NCI-H1092 treated with DMSO at 0.1 percent for 48 hours (cell line): ENCODE measurements around the gene RIN1.

Source experiments
- DNase-seq: peaks from one replicate; lab custom pipeline; 2025; lab: John Stamatoyannopoulos, UW

Gene RIN1

DNA sequence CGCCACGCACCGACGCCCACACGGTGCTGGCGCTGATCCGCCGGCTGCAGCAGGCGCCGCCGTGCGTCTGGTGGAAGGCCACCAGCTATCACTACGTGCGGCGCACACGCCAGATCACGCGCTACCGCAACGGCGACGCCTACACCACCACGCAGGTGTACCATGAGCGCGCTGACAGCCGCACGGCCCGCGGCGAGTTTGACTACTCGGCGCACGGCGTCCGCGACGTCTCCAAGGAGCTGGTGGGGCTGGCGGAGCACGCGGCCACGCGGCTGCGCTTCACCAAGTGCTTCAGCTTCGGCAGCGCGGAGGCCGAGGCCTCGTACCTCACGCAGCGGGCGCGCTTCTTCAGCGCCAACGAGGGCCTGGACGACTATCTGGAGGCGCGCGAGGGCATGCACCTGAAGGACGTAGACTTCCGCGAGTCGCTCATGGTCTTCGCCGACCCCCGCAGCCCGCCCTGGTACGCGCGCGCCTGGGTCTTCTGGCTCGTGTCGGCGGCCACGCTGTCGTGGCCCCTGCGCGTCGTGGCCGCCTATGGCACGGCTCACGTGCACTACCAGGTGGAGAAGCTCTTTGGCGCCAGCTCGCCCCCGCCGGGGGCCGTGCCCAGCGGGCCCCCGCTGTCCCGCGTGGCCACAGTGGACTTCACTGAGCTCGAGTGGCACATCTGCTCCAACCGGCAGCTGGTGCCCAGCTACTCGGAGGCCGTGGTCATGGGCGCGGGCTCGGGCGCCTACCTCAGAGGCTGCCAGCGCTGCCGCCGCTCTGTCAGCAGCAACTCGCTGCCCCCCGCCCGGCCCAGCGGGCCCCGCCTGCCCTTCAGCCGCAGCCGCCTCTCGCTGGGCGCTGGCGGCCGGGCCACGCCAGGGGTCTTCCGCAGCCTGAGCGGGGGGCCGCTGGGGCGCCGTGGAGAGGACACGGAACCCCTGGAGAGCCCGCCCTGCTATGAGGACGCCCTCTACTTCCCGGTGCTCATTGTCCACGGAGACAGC lies 41.3 kb downstream of the RIN1 start:
- DNase-seq, result no peak

DNA sequence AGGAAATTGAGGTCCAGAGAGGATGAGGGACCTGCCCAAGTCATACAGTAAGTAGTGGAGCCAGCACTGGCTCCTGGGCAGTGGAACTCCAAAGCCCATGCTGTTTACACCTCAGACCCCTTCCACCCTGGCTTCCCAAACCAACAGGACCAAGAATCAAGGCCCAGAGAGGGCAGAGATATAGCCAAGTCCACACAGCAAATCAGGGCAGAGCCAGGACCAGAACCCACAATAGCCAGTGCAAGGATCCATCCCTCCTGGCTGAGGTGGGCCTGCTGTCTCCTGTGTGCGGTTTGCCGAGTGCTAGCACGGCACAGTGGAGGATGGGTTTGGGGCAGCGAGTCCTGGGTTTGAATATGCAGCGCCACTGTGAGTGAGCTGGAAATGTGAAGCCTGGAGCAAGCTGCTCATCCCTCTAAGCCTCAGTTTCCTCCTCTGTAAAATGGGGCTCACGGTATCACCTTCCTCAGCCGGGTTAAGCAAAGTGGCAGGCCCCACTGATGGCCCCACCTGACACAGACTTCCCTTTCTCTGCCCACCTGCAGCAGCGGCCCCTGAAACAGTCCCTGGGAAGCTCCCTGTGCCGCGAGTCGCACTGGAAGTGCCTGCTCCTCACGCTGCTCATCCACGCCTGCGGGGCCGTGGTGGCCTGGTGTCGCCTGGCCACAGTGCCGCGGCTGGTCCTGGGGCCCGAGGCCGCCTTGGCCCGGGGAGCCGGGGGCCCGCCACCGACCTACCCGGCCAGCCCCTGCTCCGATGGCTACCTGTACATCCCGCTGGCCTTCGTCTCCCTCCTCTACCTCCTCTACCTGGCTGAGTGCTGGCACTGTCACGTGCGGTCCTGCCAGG lies 42.2 kb downstream of the RIN1 start:
- no peak for DNase-seq

DNA sequence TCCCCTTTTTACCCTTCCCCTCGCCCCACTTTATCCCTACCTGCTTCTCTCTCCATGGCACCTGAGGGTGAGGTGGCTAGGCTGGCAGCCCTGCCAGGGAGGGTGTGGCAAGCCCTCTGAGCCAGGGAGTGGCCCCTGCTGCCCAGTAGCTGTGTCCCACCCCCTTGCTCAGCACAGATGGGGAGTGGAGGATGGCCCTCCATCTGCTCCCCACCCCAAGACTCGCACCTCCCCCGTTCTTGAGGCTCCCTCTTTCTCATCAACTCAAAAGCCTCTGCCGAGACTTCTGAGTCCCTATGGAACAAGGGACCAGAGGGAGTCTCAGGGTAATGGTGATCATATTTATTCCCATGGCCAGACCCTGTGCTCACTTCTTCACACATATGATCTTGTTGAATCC lies 42.9 kb downstream of the RIN1 start:
- DNase-seq, result no peak

DNA sequence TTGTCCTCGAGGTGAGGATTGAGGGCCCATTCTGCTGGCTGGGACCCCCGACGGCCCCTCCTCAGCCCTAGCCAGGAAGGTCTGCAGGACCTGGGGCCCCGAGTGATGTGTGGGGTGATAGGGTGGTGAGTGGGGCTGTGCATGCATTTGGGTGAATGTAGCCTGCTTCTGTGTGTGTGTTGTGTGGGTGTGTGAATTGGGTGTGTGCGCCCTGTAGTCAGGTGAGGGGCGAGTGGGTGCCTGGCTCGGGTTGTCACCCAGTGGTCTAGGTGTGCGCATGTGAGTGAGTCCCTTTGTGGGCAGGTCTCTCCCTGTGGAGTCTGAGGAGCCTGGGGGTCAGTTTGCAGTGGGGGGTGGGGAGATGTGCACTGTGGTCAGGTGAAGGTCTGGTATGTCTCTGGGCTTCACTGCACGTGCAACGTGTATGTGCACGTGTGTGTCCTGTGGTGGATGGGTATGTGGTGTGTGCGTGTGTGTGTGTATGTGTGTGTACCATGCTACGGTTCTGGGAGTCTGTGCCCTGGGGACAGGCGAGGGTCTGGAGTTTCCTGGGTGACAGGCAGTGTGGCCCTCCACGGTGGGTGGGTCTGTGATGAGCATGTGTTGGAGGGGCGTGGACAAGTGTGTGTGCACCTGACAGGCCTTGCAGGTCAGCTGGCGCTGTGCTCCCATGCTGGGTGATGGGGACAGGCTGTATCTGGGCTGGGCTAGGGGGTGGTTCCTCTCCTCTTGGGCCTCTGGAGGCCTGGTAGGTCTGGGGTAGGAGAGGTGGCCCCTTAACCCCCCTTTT lies 43.5 kb downstream of the RIN1 start:
- no peak for DNase-seq

DNA sequence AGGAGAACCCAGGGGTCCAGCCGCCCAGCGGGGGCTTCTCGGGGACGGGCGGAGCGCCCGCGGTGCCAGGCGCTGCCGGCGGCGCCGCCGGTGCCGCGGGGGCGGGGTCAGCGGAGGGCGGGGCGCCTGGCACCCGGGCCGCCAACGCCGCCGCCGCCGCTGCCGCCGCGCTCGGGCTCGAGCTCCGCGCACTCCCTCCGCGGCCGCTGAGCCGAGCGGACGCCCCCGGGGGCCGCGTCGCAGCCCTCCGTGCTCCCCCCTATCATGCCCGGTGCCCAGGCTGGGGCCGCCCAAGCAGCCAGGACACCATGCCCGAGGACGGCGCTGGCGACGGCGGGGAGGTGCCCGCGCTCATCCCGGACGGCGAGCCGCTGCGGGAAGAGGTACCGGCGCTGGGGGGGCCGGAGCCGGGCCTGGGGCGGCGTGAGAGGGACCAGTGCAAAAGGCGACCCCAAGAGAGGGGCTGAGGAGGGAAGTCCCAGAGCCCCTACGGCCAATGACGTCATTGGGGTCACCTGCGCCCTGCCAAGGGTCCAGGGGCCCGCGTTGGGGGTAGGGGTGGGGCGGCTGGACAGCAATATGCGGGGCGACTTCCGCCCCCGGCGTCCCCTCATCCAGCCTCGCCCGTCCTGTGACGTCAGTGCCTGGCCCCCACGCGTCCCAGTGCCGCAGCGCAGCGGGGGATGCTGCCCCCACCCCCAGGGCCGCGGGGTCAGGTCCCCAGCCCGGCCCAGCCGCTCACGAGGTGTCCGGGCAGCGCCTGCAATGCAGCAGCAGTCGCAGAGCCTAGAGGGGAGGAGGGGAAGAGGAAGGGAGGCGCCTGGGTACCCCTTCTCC lies 44.3 kb downstream of the RIN1 start, which contains the start of gene TMEM151A:
Gene TMEM151A (plus strand): TSS at position 189 of the 837 bp plus-strand sequence. CDS start 120 bp downstream, at position 309.
- DNase-seq, result no peak

DNA sequence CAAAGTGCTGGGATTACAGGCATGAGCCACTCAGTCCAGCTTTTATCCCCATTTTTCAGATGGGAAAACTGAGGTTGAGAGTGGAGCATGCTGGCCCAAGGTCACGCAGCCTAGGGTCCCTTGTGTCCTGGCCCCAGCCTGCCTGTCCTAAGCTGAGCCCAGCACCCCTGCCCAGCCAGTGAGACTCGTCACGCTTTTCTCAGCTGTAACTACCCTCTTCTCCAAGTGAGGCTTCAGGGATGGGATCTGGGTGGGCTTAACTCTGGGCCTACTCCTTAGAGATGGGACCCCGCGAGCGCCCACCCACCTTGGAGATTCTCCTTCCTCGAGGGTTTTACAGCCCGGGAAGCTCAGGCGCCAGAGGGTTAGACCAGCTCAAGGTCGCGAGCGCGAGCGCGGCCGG lies 44.9 kb downstream of the RIN1 start:
- peak; percentile 14 for DNase-seq

DNA sequence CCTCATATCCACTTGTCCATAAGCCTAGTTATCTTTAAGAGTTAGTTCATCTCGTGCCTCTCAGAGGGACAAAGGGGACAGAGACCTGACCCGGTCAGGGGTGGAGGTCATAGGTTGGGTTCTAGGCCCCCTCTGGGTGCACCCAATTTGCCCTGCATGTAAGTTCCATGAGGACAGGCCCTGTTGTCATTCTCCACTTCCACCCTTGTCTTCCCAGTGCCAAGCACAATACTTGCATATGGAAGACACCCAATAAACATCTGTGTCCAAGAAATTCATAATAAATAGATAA lies 46.0 kb downstream of the RIN1 start:
- DNase-seq, result no peak

DNA sequence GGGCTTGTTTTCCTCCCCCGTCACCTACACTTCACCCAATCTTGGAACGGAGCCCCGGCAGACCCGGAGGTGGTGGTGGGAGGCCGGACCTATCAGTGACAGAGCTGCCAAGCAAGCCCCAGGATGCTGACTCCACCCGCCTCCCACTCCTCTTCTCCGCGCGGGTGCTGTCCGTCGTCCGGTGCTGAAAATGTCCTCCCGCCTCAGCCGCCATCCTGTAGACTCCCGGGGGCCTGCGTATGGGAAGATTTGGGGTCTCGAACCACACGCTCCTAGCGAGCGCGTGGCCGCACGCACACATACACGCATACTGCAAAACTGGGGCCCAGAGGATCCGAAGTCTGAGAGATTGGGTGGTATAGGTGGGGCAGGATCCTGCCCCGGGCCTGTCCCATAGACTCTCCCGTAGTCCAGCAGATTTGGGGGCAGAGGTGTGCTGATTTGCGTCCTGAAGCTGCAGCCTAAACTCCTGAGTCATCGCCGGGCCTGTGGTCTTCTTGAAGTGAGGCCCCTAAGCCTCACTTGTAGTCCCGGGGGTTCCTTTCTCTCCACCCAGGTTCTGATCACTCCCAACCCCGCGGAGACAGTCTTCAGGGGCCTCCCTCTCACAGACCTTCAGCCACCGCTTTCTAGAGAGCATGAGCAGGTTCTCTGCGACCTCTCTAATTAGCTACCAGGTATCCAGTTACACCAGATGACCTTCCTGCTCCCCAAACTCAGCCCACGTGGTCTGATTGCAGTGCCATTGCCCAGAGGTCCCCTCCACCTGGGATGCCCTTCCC lies 46.5 kb downstream of the RIN1 start:
- no peak for DNase-seq

DNA sequence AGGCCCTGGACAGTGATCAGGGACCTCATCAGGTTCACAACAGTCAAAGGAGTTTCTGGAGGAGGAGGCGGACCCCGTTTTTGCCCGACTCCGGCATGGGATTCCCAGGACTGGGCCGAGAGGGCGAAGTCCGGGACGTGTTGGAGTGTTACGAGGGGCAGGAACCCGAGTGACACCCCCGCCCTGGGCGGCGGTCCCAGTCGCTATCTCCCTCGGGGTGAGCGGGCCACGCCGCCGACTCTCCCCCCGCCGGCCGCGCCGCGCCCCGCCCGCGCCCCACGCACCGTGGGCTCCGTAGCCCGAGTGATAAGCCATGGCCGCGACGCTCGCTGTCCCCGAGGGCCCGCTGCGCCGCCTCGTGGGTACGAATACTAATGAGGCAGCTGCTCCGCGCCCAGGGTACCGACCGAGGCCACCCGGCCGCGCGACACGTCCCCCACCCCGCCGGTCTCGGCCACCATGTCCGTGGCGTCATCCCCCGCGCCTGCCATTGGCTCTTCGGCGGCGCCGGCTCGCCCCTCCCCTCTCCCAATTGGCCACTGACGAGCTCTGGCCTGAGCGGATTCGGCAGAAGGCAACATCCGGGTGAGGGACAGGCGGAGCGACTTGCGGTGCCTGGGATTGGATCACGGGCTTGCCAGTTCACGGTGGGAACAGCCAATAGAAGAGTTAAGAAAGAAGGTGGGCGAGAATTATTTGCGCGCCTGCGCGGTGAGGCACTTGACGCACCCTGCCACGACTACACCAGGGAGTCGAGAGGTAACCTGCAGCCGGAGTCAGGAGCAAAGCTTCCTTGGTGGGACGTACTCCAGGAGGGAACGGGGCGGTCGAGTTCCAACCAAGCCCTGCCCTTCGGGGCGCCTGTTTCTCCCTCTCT lies 47.3 kb downstream of the RIN1 start, which contains the start of gene YIF1A:
Gene YIF1A (minus strand): TSS at position 473 of the 877 bp plus-strand sequence. CDS start 158 bp downstream, at position 315.
- DNase-seq, result peak; percentile 100

DNA sequence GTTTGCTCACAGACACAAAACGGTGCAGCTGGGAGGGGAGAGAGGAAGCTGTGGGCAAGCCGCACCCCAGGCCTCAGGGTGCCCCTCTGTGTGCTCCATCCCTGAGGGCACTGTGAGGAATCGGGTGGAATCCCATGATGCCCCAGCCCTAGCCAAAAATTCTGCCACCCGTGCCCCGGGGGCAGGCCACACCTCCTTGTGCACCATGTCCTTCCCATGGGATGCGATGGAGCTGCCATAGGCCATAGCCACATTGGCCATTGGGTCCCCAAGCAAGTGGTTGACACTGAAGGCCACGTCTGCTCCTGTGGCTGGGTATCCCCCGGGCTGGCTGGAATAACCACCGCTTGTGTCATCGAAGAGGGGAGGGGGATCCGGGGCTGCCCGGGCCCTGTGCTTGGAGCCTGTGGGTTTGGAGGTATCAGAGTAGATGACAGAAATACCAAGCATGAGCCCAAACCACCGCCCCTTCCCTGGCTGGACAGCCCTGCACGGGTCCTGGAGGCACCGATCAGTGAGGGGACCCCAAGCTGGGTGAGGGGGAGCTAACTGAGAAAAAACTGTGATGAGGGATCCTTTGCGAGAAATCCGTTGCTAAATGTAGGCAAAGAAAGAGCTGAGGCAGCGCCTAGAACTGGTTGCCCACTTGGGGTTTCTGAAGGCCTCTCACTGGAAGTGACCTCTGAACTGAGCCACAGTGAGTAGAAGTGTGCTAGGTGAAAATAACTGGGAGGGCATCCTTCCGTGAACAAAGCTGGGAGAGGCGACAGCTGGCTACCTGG lies 48.2 kb downstream of the RIN1 start:
- DNase-seq, result peak; percentile 34

DNA sequence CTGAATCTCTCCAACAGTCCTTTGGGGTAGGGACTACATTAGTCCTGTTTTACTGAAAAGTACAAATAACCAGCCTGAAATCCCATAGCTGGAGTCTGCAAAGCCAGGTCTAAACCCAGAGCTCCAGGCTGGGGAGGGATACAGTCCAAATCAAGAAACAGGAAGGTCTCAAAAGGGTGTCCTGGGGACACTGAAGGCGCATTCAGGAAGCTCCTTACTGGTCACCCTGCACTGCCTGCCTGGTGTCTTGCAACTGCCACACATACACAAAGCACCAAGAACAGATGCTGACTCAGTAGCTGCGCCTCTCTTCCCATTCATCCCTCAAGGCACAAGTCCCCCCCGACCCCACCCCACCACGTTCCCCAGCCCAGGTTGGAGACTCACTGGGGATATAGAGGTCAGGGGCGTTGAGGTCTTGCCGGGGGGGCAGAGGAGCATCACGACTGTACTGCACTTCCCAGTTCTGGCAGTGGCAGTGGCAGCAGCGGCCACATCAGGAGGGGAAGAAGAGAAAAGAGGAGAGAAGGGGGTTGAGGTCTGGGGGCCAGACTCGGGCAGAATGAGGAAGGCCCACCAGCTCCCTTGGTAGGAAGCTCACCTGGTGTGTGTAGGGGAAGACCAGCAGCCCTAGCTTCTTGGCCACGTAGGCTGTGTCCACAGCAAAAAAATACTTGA lies 48.9 kb downstream of the RIN1 start:
- no peak for DNase-seq

DNA sequence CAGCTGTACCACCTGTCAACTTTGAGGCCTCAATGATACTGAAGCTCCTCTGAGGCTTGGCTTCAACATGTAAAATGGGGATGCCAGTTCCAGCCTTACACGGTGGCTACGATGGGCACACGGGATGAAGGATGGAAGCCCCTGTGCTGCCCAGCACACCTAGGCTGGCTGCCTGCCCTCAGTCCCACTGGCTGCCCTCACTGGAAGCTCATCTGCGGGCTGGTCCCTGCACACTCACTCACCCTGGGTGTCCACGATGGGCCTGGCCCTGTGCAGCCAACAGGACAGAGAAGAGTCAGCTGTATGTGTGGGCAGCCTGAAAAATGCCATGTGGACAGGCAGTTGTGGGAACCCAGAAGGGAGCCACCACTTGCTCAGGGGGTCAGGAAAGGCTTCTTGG lies 49.5 kb downstream of the RIN1 start:
- no peak for DNase-seq

DNA sequence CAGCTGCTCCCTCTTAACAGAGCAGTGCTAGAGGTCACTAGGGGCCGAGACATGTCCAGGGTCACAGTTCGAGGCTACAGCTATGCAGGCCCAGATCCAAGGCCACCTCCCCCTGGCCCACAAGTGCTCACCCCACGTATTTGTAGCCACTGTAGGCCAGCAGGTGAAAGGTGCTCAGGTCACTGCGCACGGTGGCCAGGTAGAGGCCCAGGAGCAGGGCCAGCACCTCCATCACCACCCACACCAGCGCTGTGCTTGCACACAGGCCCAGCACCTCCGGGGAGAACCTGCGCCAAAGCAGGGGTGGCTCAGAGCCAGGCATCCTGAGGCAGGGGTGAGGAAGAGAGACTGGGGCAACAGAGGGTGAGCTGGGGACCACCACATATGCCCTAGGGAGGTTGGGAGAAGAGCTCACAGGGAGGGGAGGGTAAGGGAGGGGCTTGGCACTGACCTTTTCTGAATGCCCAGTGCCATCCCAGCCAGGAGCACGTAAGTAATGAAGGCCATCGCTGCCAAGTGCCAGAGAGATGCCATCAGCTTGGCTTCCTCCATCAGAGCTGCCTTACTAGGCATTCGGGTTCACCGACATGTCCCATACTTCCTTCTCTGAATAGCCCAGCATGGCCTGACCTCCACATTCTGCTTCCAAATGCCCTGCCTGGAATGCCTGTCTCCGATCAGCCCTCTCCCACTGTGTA lies 50.8 kb downstream of the RIN1 start:
- DNase-seq, result no peak

DNA sequence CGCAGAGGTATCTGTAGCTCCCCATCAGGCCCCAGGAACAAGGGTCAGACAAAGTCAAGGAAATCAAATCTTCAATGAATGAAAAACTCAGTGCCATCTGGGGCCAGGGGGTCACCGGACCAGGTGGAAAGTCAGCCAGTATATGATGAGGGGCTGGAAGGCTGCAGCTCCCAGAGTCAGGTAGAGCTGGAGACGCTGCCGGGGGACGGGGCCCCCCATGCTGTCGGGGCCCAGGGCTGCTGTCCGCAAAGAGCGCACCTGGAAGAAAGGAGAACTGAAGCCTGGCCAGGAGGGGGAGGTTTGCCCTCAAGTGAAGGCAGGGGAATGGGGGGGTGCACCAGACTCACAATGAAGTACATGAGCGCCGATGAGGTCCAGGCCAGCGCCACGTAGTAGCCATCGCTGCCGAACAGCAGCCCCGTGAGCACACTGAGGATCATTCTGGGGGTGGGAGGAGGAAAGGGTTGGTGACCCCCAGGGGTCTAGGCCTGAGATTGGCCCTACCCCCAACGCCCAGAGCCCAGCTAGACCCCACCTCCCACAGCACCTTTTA lies 51.6 kb downstream of the RIN1 start:
- no peak for DNase-seq

DNA sequence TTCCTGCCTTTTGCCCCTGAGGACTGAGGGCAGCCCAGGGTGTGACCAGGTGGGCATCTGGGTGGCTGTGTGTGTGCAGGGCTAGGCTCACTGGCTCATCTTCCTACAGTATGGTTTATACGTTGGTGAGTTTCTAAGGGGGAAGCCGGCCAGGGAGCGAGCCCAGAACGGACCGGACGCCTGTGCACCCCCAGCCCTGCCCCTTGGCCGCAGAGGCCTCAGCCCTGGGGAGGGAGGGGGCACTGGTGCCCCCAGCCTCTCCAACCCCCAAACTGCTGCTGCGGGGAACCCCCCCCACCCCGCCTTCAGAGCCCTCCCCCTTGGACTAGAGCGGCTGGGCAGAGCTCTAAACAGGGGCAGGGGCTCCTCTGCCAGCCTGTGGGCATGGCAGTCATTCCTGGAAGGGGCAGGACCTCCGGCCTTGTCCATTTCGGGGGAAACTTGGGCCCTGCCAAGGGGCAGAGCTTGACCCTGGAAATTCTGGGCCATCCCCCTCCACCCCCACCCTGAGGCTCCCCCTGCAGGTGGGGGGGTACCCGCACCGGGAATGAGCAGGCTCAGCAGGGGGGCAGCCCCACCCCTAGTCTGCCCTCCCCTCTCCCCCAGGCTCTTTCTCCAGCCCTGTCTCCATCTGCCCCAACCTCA lies 52.7 kb downstream of the RIN1 start:
- DNase-seq, result no peak
